Loucy (cell line): ENCODE data around the gene PCTP.

Experiments used
- CTCF ChIP-seq: fragments of 200-600 bp; sonication (generic); conservative IDR thresholded peaks from 2 replicates; pipeline ENCODE4 v1.5.1; 2014; ENCODE audit warnings: mild to moderate bottlenecking, antibody characterized with exemption, low read length
- EZH2phosphoT487 ChIP-seq: fragments of 200-600 bp; IDR thresholded peaks from 2 replicates; pipeline ENCODE4 v1.6.1; 2018; ENCODE audit warnings: antibody characterized with exemption, mild to moderate bottlenecking, moderate library complexity, borderline replicate concordance

GRCh38 chr17:55740511-55741355 is 10.1 kb upstream of the PCTP start:
- TF ChIP-seq CTCF (no peak), EZH2phosphoT487 (no peak)
